ENCODE measurements around the gene FBXO9.
"Not testable (repeated sequence)": the region's sequence is repeated elsewhere in the genome, so short reads cannot be mapped to it uniquely, and the experiment has no call there.

Gene FBXO9

DNA sequence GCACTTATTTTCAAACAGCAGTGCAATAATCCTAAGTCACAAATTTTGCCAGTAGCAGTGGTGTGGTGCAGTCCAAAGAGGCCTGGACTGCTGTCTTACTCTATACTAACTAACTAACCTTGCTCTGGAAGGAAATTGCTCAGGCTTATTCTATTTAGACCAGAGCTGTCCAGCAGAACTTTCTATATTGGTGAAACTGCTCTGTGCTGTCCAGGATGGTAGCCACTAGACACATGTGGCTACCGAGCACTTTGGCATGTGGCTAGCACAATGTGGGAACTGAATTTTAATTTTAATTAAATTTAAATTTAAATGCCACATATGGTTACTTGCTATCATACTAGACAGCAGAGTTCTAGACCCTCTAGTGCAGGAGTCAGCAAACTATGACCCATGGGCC lies 27.1 kb upstream of the FBXO9 start:
- 0 out of 2 replicates have a peak, but pooled peaks cover 3% of the 10 kb centered on the region for H3K36me3 ChIP-seq (ENCODE audit: insufficient read depth, low read length)
- no peaks in the 10 kb centered on the region for H3K9me3 ChIP-seq (ENCODE audit: control insufficient read depth, insufficient read depth, low read length)
- H3K4me1 ChIP-seq (ENCODE audit: insufficient read depth, low read length), result no peaks in the 10 kb centered on the region
- no peak overlapping the region for H3K9ac ChIP-seq (ENCODE audit: low read depth, low read length)

DNA sequence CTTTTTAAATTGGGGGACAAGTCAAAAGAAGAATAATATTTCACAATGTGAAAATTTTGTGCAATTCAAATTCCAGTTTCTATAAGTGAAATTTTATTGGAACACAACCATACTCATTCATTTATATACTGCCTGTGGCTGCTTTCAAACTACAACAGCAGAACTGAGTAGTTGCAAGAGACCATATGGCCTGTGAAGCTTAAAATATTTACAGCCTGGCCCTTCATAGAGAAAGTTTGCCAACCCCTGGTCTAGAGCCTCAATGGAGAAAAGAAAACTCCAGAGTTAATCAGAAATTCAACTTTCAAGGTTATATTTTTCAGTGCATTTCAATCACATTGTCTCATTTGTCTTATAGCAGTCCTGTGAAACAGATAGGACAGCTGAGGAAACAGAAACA lies 26.6 kb upstream of the FBXO9 start:
- Histone ChIP-seq H3K36me3 (ENCODE audit: insufficient read depth, low read length) (0 out of 2 replicates have a peak, but pooled peaks cover 3% of the 10 kb centered on the region), H3K9me3 (ENCODE audit: control insufficient read depth, insufficient read depth, low read length) (no peaks in the 10 kb centered on the region), H3K4me1 (ENCODE audit: insufficient read depth, low read length) (peaks cover 4% of the 10 kb centered on the region), H3K9ac (ENCODE audit: low read depth, low read length) (no peak overlapping the region)

DNA sequence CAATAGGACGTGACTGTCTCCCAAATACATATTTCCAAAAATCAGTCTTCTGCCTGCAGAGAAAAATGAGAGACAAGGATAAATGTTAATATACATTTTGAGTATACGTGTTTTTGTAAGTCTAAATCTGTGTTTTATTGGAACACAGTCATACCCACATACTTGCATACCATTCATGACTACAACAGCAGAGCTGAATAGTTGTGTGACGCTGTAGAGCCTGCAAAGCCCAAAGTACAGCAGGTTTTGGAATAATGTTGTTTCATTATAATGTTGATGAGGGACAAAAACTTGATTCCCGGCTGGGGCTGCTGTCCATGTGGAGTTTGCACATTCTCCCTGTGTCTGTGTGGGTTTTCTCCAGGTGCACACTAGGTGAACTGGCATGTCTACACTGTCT lies 23.8 kb upstream of the FBXO9 start:
- Histone ChIP-seq H3K9me3 (ENCODE audit: control insufficient read depth, insufficient read depth, low read length) (no peaks in the 10 kb centered on the region), H3K36me3 (ENCODE audit: insufficient read depth, low read length) (0 out of 2 replicates have a peak, but pooled peaks cover 3% of the 10 kb centered on the region), H3K4me1 (ENCODE audit: insufficient read depth, low read length) (peaks cover 8% of the 10 kb centered on the region), H3K9ac (ENCODE audit: low read depth, low read length) (no peak overlapping the region)

DNA sequence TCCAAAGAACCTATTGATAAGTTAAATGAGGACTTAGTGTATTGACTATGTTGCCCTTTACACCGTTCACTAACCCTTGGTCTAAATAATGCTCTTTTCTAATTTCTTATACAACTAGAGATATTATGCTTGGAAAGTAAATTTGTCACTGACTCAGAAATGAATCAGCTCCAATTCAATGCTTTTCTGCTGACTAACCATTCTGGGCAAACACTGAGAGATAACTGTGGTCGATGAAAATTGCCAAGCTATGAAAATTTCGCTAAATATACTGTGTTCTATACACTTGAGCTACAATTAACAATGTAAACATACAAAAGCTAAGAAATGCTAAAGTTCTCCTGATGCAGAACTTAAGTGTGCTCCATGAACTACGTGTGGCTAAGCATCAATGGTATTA lies 23.1 kb upstream of the FBXO9 start:
- Histone ChIP-seq H3K9ac (ENCODE audit: low read depth, low read length) (no peak overlapping the region), H3K9me3 (ENCODE audit: control insufficient read depth, insufficient read depth, low read length) (no peaks in the 10 kb centered on the region), H3K36me3 (ENCODE audit: insufficient read depth, low read length) (0 out of 2 replicates have a peak, but pooled peaks cover 3% of the 10 kb centered on the region), H3K4me1 (ENCODE audit: insufficient read depth, low read length) (peaks cover 8% of the 10 kb centered on the region)

DNA sequence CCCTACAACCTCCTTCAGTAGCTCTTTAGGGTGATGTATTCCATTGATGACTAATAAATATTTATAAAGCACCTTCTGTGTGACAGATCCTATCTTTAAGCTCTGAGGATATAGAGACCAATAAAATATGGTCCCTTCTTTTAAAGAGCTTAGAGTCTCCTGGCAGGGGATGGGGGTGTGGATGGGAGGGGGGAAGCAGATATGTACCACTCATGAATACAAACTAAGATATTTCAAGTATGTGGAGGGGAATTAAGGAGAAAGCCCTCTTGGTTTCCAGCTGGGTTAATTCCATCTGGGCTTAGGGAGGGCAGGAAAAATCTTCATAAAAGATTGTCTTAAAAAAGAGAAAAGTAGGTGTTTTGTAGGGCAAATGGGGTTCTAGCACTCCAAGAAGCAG lies 21.6 kb upstream of the FBXO9 start:
- no peaks in the 10 kb centered on the region for H3K9me3 ChIP-seq (ENCODE audit: control insufficient read depth, insufficient read depth, low read length)
- no peak overlapping the region for H3K9ac ChIP-seq (ENCODE audit: low read depth, low read length)
- H3K36me3 ChIP-seq (ENCODE audit: insufficient read depth, low read length), result 0 out of 2 replicates have a peak, but pooled peaks cover 3% of the 10 kb centered on the region
- peaks cover 8% of the 10 kb centered on the region for H3K4me1 ChIP-seq (ENCODE audit: insufficient read depth, low read length)

DNA sequence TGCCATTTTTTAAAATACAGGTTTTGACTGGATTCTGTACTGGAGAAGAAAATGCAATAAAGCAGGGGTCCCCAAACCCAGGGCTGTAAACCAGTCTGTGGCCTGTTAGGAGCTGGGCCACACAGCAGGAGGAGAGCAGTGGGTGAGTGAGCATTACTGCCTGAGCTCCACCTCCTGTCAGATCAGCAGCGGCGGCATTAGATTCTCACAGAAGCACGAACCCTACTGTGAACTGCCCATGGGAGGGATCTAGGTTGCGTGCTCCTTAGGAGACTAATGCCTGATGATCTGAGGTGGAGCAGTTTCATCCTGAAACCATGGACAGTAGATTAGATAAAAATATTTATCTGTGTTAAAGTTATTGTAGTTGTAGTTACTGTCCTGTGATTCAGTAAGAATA lies 21.1 kb upstream of the FBXO9 start:
- H3K9me3 ChIP-seq (ENCODE audit: control insufficient read depth, insufficient read depth, low read length), result no peaks in the 10 kb centered on the region
- H3K9ac ChIP-seq (ENCODE audit: low read depth, low read length), result no peak overlapping the region
- 0 out of 2 replicates have a peak, but pooled peaks cover 3% of the 10 kb centered on the region for H3K36me3 ChIP-seq (ENCODE audit: insufficient read depth, low read length)
- H3K4me1 ChIP-seq (ENCODE audit: insufficient read depth, low read length), result peaks cover 8% of the 10 kb centered on the region

DNA sequence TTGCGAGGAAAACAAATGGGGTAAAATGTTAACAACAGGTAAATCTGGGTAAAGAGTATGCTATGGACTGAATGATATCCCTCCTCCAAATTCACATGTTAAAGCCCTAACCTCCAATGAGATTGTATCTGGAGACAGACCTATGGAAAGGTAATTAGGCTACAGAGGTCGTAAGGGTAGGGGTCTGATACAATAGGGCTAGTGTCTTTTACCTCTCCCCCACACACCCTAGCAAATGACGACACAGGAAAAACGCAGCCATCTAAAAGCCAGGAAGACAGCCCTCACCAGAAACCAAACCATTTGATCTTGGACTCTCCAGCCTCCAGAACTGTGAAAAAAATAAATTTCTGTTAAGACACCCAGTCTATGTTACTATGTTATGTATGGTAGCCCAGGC lies 20.6 kb upstream of the FBXO9 start:
- Histone ChIP-seq H3K9ac (ENCODE audit: low read depth, low read length) (no peak overlapping the region), H3K4me1 (ENCODE audit: insufficient read depth, low read length) (peaks cover 11% of the 10 kb centered on the region), H3K36me3 (ENCODE audit: insufficient read depth, low read length) (0 out of 2 replicates have a peak, but pooled peaks cover 3% of the 10 kb centered on the region), H3K9me3 (ENCODE audit: control insufficient read depth, insufficient read depth, low read length) (no peaks in the 10 kb centered on the region)

DNA sequence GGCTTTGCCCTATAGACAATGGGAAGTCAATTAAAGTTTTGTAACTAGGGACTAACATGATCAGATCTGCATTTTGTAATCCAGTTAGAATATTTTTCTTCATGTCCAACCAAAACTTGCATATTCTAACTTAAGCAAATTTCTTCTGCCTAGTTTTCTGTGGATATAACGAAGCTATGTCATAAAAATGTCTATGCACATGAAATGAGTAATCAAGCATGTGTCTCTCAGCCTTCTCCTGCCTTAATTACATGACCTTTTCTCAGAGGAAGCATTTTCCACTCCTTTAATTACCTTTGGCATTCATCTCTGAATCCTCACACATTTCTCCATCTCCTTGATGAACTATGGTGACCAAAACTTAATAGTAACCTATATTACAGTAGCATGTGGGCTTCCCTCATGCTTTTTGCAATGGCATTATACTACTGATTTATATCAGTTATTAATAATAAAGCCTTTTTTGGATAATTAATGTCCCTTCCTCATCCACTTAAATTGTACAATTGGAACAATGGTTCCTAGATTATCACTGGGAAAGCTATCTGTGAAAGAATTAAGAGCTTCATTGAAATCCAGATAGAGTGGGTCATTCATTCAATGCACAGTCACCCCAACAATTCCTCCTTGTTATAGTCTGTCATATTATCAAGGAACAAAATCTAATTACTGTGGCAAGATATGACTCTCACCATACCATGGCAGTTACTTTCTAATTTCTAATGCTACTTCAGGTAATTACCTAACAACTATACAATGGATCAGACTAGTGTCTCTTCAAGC lies 19.1 kb upstream of the FBXO9 start:
- Histone ChIP-seq H3K9me3 (ENCODE audit: control insufficient read depth, insufficient read depth, low read length) (no peaks in the 10 kb centered on the region), H3K9ac (ENCODE audit: low read depth, low read length) (no peak overlapping the region), H3K36me3 (ENCODE audit: insufficient read depth, low read length) (no peaks in the 10 kb centered on the region), H3K4me1 (ENCODE audit: insufficient read depth, low read length) (peaks cover 12% of the 10 kb centered on the region)

DNA sequence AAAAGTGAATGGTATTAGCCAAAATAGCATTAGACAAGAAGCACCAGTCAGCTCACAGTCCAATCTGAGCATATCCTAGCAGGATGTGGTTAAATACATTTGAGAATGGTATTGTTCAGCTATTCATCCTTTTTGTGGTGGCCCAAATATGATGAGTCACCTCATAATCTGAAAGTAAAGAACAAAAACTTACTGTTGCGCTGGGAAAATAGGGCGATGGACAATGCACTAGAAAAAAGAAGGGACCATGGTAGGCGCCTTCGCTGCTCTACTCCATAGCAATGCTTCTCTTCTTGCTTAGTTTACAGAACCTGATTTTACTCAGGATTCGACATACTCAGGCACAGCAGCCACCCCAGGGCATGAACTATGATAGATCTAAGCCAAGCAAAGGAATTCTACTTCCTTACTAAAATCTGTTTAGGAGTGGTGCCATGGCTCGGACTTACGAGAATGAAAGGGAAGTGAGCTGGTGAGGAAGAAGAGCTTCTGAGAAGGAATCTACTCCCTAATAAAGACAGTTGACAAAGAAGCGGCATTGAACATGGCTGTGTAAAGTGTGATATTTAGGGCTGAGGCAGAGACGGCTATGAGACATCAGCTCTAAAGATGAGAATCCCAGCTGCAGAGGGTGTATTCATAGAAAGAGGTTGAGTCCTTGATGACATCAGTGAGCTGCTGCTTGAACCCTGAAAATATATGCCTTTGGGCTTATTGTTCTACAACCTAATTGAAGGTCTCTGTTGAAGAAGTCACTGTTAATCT lies 16.6 kb upstream of the FBXO9 start:
- Histone ChIP-seq H3K36me3 (ENCODE audit: insufficient read depth, low read length) (no peaks in the 10 kb centered on the region), H3K9ac (ENCODE audit: low read depth, low read length) (no peak overlapping the region), H3K4me1 (ENCODE audit: insufficient read depth, low read length) (peaks cover 8% of the 10 kb centered on the region), H3K9me3 (ENCODE audit: control insufficient read depth, insufficient read depth, low read length) (no peaks in the 10 kb centered on the region)

DNA sequence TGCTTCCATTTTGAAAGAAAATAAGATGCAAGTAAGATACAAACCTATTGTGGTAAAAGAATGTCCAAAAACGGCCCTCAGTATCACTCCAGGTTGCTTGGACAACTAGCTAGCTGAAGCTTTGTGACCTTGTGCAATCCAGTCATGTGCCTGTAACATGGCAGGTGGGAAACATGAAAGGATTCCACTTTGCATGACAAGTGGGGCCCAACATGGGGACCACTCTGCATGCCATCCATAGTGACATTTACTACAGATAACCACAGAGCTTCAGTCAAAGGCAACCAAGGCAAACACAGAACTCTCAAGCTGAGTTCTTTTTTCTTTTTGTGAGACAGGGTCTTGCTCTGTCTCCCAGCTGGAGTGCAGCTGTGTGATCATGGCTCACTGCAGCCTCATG lies 15.8 kb upstream of the FBXO9 start:
- H3K4me1 ChIP-seq (ENCODE audit: insufficient read depth, low read length), result 0 out of 2 replicates have a peak, but pooled peaks cover 4% of the 10 kb centered on the region
- no peak overlapping the region for H3K9ac ChIP-seq (ENCODE audit: low read depth, low read length)
- H3K36me3 ChIP-seq (ENCODE audit: insufficient read depth, low read length), result no peaks in the 10 kb centered on the region
- no peaks in the 10 kb centered on the region for H3K9me3 ChIP-seq (ENCODE audit: control insufficient read depth, insufficient read depth, low read length)

DNA sequence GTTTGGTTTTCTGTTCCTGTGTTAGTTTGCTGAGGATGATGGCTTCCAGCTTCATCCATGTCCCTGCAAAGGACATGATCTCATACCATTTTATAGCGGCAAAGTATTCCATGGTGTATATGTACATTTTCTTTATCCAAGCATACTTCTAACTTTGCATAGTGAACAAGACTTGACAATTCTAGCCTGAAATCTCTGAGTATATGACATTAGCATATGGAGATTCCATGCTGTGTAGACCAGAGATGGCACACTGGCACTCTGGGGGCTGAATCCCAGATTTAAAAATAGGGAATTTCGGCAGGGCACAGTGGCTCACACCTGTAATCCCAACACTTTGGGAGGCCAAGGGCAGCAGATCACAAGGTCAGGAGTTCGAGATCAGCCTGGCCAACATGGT lies 13.1 kb upstream of the FBXO9 start:
- not testable (repeated sequence) for H3K9me3 ChIP-seq (ENCODE audit: control insufficient read depth, insufficient read depth, low read length); H3K4me1 ChIP-seq (ENCODE audit: insufficient read depth, low read length); H3K9ac ChIP-seq (ENCODE audit: low read depth, low read length); H3K36me3 ChIP-seq (ENCODE audit: insufficient read depth, low read length)

DNA sequence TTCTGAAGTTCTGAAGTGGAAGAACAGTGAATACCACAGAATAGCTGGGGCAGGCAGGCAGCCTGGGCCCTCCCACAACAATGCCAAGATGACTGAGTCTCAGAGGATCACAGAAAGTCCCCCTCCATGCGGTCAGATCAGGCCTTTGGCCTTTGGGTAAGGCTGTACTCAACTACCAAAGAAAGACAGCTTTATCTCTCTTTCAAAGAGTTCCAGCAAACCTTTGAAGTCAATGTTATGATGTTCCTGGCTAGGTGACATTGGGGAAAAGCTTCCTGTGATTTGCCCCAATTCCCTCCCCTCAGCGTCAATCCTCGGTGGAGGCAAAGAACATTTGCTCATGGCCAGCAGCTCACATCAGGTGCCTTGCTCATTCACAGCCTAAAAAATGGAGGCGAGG lies 10.7 kb upstream of the FBXO9 start:
- Histone ChIP-seq H3K4me1 (ENCODE audit: insufficient read depth, low read length) (peaks cover 2% of the 10 kb centered on the region; the same call in 1 of the 2 replicates), H3K36me3 (ENCODE audit: insufficient read depth, low read length) (no peaks in the 10 kb centered on the region; the same call in 1 of the 2 replicates), H3K9ac (ENCODE audit: low read depth, low read length) (no peak overlapping the region), H3K9me3 (ENCODE audit: control insufficient read depth, insufficient read depth, low read length) (no peaks in the 10 kb centered on the region)

DNA sequence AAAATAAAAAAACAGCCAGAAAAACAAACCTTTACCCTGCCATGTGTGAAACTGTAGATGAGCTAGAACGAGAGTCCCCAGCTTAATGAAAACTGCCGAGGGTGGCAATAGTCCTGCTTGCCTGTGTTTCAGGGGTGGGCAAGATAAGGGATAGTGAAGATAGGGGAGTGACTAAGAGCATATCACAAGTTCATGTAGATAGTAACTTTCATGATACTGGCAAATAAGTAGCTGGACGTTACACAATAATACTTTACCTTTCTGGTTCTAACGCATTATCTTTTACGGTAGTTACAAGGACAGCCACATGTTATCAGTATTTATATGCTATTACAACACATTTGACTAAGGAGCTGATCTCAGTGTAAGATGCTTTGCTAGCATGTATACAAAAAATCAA lies 9.3 kb upstream of the FBXO9 start:
- Histone ChIP-seq H3K36me3 (ENCODE audit: insufficient read depth, low read length) (no peaks in the 10 kb centered on the region; the same call in 1 of the 2 replicates), H3K9ac (ENCODE audit: low read depth, low read length) (no peak overlapping the region), H3K4me1 (ENCODE audit: insufficient read depth, low read length) (peaks cover 3% of the 10 kb centered on the region; the same call in 1 of the 2 replicates), H3K9me3 (ENCODE audit: control insufficient read depth, insufficient read depth, low read length) (no peaks in the 10 kb centered on the region)

DNA sequence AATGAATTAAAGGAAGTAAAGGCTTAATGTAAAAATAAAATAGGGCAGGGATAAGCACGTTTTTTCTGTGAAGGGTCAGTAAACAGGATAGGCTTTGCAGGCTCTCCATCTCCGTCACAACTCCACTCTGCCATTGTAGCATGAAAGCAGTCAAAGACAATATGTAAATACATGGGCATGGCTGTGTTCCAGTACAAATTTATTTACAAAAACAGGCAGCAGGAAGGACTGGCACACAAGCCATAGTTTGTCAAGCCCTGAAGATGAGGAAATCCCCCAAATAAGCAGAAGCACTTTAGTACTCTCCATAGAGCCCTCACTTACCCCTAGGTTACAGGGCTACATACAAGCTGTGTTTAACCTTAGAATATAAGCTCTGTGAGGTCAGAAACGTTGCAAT lies 8.9 kb upstream of the FBXO9 start:
- peaks cover 3% of the 10 kb centered on the region; the same call in 1 of the 2 replicates for H3K4me1 ChIP-seq (ENCODE audit: insufficient read depth, low read length)
- H3K36me3 ChIP-seq (ENCODE audit: insufficient read depth, low read length), result no peaks in the 10 kb centered on the region; the same call in 1 of the 2 replicates
- no peaks in the 10 kb centered on the region for H3K9me3 ChIP-seq (ENCODE audit: control insufficient read depth, insufficient read depth, low read length)
- H3K9ac ChIP-seq (ENCODE audit: low read depth, low read length), result no peak overlapping the region
